Measurements from ENCODE around the gene EFCAB6.

Gene EFCAB6

GRCh38 chr22:43515411-43515810, 296.7 kb downstream of the EFCAB6 start:
- Histone ChIP-seq H3K27ac (ENCODE audit: low read length) (no peak overlapping the region), H3K4me2 (ENCODE audit: insufficient read depth, low read length) (no peak overlapping the region), H3K4me3 (ENCODE audit: low read depth in 1 of 2, low read length in 2 of 2) (no peak overlapping the region), H2AFZ (ENCODE audit: low read depth, low read length) (no peak overlapping the region), H3K27me3 (ENCODE audit: insufficient read depth, low read length, poor library complexity) (no peaks in the 10 kb centered on the region), H3K9ac (ENCODE audit: low read depth, low read length) (no peak overlapping the region), H3K4me1 (ENCODE audit: insufficient read depth, low read length) (no peaks in the 10 kb centered on the region), H3K36me3 (ENCODE audit: insufficient read depth, low read length) (no peaks in the 10 kb centered on the region), H3K9me3 (ENCODE audit: insufficient read depth, low read length, severe bottlenecking) (no peaks in the 10 kb centered on the region), H3K79me2 (ENCODE audit: insufficient read depth, low read length) (no peaks in the 10 kb centered on the region), H4K20me1 (ENCODE audit: insufficient read depth, low read length) (peaks cover 5% of the 10 kb centered on the region; the same call in 1 of the 2 replicates)
- TF ChIP-seq CTCF (IDR thresholded peaks at IDR 0.05; ENCODE audit: borderline replicate concordance, extremely low read depth, low read length, poor library complexity, severe bottlenecking) (no peak), EZH2 (IDR thresholded peaks at IDR 0.05; ENCODE audit: borderline replicate concordance, low read depth, low read length, severe bottlenecking) (no peak)
- no peak for ATAC-seq (ENCODE audit: insufficient read depth, low read depth)
- DNase-seq = no peak

DNA sequence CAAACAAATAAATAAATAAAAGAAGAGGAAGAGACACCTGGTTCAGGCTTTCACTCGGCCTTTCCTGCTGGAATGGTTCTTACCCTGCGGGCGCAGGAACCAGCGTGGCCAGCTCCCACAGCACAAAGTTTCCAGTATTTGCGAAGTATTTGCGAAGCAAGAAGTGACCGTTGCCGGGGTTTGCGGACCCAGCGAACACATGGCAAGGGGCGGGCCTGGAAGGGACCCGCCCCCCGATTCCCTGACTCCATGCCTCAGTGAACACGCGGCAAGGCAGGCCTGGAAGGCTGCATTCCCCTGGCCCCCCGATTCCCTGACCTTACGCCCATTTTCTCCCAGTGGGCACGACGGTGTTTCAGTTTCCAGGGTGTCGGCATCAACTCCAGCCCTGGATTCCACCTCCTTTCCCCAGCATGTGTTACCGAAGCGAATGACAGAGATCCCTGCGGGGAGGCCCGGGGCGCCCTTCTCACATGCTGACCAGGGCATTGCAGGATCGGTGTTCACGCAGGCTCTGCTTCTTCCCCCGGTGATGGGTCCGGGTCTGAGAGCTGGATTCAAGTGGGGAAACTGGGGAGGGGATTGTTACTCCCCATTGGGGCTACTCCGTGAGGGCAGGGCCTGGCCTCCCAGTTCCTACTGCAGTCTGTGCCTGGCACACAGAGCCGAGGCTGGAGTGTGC, 297.5 kb downstream of the EFCAB6 start:
- Histone ChIP-seq H3K4me1 (ENCODE audit: insufficient read depth, low read length) (no peaks in the 10 kb centered on the region), H4K20me1 (ENCODE audit: insufficient read depth, low read length) (peaks cover 5% of the 10 kb centered on the region; the same call in 1 of the 2 replicates), H3K79me2 (ENCODE audit: insufficient read depth, low read length) (no peaks in the 10 kb centered on the region), H3K36me3 (ENCODE audit: insufficient read depth, low read length) (no peaks in the 10 kb centered on the region), H3K9me3 (ENCODE audit: insufficient read depth, low read length, severe bottlenecking) (no peaks in the 10 kb centered on the region), H3K4me2 (ENCODE audit: insufficient read depth, low read length) (no peak overlapping the region), H3K27me3 (ENCODE audit: insufficient read depth, low read length, poor library complexity) (no peaks in the 10 kb centered on the region), H3K27ac (ENCODE audit: low read length) (no peak overlapping the region), H3K4me3 (ENCODE audit: low read depth in 1 of 2, low read length in 2 of 2) (no peak overlapping the region), H2AFZ (ENCODE audit: low read depth, low read length) (no peak overlapping the region), H3K9ac (ENCODE audit: low read depth, low read length) (no peak overlapping the region)
- ATAC-seq (ENCODE audit: insufficient read depth, low read depth) = no peak
- TF ChIP-seq EZH2 (IDR thresholded peaks at IDR 0.05; ENCODE audit: borderline replicate concordance, low read depth, low read length, severe bottlenecking) (no peak), CTCF (IDR thresholded peaks at IDR 0.05; ENCODE audit: borderline replicate concordance, extremely low read depth, low read length, poor library complexity, severe bottlenecking) (no peak)
- DNase-seq = no peak

DNA sequence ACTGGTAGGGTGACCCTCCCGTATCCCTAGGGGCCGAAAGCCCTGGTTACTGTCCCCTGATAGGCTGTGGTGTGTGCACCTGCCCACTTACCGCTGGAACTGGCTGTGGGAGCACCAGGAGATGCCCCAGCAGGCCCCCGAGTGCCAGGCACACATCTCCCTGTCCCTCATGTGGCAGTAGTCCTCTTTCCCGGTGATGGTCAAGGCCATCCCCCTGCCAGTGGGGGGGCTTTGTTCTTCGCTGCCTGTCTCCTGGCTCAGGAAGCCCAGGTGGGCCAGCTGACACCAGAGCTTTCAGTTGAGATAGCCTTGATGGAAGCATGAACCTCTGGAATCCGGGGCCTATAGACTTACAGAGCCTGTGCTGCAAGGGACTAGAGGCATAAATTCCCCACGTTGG, 299.8 kb downstream of the EFCAB6 start:
- ATAC-seq (ENCODE audit: insufficient read depth, low read depth) (no peak), DNase-seq (no peak)
- TF ChIP-seq EZH2 (IDR thresholded peaks at IDR 0.05; ENCODE audit: borderline replicate concordance, low read depth, low read length, severe bottlenecking) (no peak), CTCF (IDR thresholded peaks at IDR 0.05; ENCODE audit: borderline replicate concordance, extremely low read depth, low read length, poor library complexity, severe bottlenecking) (no peak)
- no peaks in the 10 kb centered on the region for H3K36me3 ChIP-seq (ENCODE audit: insufficient read depth, low read length)
- no peaks in the 10 kb centered on the region for H3K4me1 ChIP-seq (ENCODE audit: insufficient read depth, low read length)
- no peak overlapping the region for H2AFZ ChIP-seq (ENCODE audit: low read depth, low read length)
- H3K4me3 ChIP-seq (ENCODE audit: low read depth in 1 of 2, low read length in 2 of 2) = no peak overlapping the region
- no peaks in the 10 kb centered on the region for H3K79me2 ChIP-seq (ENCODE audit: insufficient read depth, low read length)
- H3K27me3 ChIP-seq (ENCODE audit: insufficient read depth, low read length, poor library complexity) = no peaks in the 10 kb centered on the region
- H3K9me3 ChIP-seq (ENCODE audit: insufficient read depth, low read length, severe bottlenecking) = no peaks in the 10 kb centered on the region
- H3K9ac ChIP-seq (ENCODE audit: low read depth, low read length) = no peak overlapping the region
- H4K20me1 ChIP-seq (ENCODE audit: insufficient read depth, low read length) = peaks cover 5% of the 10 kb centered on the region; the same call in 1 of the 2 replicates
- no peak overlapping the region for H3K4me2 ChIP-seq (ENCODE audit: insufficient read depth, low read length)
- H3K27ac ChIP-seq (ENCODE audit: low read length) = no peak overlapping the region
